NCI-H2227 treated with DMSO at 0.1 percent for 48 hours (cell line): ENCODE results near the gene GVQW3.
A peak's percentile ranks its signal among the peaks of the same experiment; 100 is the strongest.

Experiments used
- DNase-seq: peaks from one replicate; lab custom pipeline; 2025; lab: John Stamatoyannopoulos, UW

Gene GVQW3

GRCh38 chr11:76445121-76446084 lies 64.3 kb downstream of the GVQW3 start:
- DNase-seq = peak; percentile 88

- DNase-seq = no peak
These were observed 67.4 kb downstream of the GVQW3 start for GRCh38 chr11:76448506-76448905.

GRCh38 chr11:76453248-76453647 lies 72.1 kb downstream of the GVQW3 start:
- no peak for DNase-seq

- no peak for DNase-seq
These were observed 74.2 kb downstream of the GVQW3 start for GRCh38 chr11:76455331-76455730.

GRCh38 chr11:76455931-76456330 lies 74.8 kb downstream of the GVQW3 start:
- DNase-seq = no peak

GRCh38 chr11:76456571-76456970 lies 75.4 kb downstream of the GVQW3 start:
- no peak for DNase-seq
